ENCODE results near the gene PLXNA4.
"Not testable (repeated sequence)": the region's sequence is repeated elsewhere in the genome, so short reads cannot be mapped to it uniquely, and the experiment has no call there.

Gene PLXNA4

DNA sequence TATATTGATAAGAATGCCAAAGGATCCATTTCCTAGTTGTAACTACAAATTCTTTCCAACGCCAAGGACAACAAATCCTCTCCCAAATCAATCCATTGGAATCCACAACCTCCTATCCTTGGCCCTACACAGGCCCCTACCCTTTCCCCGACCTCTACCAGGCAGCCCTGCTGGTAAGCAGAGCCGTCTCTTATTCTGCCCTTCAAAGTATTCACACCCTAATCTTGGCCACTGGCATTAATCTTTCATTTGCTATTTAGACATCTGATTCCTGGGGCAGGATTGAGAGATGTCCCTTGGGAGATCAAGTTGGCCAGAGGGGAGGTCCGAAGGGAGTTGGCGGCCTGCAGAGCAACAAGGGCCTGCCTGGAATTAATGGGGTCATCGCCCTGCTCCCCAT, 161.4 kb downstream of the PLXNA4 start:
- no peak for DNase-seq (ENCODE audit: low read depth)

DNA sequence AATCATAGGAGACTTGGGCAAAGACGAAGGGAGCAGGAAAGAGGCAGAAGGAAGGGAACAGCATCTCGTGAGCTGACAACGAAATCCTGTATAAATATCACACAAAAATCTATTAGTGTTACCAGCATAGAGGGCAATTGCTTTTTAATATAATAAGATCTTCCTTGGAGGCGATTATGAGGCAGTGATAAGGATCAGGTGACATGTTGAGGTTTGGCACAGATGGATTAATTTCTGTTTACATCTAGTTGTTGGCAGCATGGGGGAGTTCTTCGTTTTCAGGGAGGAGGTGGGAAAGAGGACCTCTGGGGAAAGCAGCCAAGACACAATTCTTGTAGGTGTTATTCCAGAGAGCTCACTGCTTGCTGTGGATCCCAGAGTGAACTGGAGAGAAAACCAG, 163.8 kb downstream of the PLXNA4 start:
- no peak for DNase-seq (ENCODE audit: low read depth)

DNA sequence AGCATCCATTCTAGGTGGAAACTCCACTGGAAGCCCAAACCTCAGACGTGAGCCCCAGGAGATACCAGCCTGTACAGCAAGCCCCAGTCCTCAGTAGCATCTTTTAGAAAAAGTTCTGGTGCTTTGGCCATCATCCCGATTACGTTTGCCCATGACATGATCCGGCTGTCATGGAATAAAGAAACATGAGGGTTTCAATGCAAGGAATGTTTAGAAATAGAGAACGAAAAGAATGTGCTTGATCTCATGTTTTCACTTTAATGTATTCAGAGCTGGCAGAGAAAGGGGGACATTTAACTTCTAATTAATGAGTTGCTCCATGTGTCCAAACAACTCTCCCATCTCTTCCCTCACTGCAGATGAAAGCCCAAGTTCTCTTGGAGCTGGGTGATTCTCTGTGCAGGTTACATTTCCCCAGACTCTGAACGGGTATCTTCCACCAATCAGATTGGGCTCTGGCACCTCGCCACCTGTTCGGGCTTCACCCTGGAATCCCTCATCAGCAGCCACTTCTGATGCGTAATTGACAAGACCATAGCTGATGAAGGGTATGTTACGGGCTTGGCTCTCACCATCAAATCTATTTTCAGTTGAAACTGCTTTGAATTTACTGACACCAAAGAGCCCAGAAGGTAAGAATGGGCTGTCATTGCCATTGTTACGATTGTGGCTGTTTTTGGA, 165.3 kb downstream of the PLXNA4 start:
- DNase-seq (ENCODE audit: low read depth): no peak

DNA sequence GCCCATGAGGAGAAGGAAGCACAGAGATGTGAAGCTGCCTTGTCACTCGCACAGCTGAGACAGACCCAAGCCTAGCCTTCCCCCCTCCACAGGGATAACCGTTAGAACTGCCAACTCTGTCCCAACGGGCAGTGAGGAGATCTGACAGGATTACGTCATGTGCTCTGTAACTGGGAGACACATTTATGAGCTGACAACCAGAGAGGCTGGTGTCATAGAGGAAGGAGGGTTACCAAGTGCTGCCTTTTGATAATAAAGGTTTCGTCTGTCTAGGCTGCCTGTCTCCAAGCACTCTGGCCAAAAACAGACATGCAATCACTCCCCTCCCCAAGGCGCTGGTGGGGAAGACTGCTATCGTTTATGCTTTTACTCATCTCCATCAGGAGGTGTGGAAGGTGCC, 165.9 kb downstream of the PLXNA4 start:
- DNase-seq (ENCODE audit: low read depth): no peak

DNA sequence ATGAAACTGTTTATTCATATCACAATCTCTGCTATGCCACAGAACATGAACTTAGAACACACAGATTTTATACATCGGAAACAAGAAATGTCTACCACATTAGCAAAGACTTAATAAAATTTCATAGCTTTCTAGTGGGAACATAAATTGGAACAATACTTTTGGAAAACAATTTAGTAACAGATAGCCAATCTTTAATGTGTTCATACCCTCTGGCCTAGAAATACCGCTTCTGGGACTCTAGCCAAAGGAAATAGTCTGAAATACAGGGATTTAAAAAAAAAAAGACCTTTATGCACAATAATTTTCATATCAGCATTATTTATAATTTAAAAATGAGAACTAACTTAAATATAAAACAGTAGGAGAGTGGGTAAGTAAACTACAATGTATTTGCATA, 168.5 kb downstream of the PLXNA4 start:
- no peak for DNase-seq (ENCODE audit: low read depth)

DNA sequence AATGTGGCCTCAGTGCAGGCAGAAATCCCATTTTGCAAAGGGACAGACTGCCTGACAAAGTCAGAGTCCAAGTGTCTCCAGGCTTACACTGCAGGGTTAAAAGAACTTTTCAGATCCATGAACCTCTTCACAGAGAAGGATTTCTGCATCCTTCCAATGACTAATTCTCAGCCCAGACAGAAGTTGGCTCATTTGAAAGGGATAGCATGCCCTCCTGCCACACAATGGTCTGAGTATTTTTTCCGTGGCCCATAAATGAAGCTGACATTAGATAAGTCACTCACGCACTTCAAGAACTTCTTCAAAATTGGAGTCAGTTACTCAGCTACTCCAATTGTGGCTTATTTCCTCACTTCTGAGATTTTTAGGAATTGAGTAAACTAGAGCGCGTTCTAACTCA, 170.2 kb downstream of the PLXNA4 start:
- DNase-seq (ENCODE audit: low read depth): no peak

DNA sequence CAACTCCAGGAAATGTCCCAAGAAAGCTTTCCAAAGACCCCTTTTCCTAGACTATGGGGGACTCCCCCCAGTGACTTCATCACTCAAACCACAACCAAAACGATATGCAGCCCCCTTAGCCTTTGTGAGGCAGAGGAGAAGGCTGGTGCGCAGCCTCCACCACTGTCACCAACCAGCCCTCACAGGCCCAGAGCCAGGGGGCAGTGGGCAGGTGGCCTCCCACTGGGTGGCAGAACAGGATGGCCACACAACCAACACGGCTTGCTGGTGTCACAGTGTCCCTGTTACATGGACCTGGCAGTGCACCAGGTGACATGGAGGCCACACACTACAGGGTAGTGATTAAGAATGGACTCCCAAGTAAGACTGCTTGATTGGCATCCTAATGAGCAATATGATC, 172.0 kb downstream of the PLXNA4 start:
- DNase-seq (ENCODE audit: low read depth): no peak

DNA sequence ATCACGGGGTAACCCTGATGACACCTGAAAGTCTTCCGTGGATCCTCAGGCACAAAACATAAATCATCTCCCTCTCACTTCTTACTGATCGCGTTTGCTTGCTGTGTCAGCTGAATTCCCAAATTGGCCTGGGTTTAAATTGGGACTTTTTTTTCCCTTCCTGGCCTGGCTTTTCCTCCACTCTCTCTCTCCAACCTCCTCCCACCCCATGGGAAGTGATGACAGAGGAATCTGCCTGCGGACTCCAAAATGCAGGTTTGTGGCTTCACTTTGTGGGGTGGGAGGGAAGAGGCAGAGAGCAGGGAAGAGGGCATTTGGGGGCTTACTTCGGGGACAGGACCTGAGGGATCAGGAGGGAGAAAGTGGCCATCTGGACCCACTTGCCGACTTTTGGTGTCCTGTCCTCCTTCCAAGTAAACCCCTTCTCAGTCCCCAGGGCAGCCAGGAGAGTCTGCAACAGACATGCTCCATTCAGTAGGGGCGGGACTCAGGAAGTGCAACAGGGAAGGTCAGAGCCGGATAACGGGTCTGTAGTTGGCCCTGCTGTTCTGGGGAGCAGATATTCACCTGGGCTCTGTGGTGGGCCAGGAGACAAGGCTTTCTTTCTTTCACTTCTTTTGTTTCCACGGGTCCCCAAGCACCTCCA, 172.7 kb downstream of the PLXNA4 start:
- no peak for DNase-seq (ENCODE audit: low read depth)

DNA sequence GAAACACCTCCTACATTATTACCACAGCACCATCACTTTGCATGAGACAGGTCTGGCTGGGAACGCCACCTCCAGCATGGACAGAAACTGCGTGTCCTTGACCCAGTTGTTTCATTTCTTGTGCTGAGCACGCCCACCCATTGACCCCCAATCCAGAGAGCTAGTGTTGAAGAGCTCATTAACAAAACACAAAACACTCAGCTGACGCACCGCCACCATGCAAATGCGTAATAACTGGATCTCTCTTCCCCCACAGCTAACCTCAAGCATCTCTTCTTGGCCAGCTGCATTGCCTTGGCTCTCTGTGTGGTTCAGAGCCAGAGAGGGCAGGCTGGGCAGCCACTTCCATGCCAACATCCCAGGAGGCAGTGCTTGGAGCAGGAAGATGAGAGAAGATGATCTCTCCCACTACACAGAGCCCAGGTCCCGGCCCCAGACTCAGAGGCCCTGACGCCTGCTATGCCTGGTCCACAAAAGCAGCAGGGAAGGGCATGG, 173.5 kb downstream of the PLXNA4 start:
- no peak for DNase-seq (ENCODE audit: low read depth)

DNA sequence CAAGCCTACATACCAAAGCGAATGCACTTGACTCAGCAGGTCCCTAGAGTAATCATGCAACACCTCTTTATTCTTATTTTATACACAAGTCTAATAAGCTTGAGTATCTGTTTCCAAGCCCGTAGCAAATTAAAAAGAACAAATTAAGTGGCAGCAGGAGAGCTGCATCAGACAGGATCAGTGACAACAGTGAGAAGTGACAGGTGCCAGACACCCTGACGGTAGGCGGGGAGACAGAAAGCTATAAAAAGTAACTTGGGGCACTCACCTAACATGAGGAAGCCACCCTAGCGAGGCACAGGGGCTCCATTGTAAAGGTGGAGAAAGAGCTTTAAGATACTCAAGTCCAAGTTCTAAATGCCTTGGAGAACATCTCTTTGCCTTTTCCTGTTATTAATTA, 174.2 kb downstream of the PLXNA4 start:
- DNase-seq (ENCODE audit: low read depth): no peak

DNA sequence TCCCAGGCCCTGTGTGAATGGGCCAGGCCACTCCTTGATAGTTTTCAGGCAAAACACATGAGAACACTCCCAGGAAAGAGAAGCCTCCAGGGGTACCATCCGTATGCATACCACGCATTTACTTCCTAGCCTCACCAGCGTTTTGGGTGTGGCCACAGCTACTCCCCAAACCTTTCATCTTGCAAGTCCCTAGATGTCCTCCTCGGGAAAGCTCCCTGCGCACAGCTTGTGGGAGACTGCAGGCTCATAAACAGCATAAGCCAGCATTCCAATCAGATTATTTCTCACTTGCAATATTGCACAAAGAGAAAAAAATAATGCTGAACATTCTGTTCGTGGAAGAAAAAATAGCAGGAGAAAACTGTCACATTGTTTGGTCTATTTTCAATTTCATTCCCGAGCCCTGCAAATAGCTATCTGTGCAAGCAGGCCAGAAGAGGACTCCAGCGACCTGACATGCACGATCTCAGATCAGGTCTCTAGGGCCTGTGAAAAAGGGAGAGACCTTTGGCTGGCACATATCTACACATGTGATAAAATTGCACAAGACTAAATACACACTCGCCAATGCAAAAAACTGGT, 175.6 kb downstream of the PLXNA4 start:
- DNase-seq (ENCODE audit: low read depth): no peak

DNA sequence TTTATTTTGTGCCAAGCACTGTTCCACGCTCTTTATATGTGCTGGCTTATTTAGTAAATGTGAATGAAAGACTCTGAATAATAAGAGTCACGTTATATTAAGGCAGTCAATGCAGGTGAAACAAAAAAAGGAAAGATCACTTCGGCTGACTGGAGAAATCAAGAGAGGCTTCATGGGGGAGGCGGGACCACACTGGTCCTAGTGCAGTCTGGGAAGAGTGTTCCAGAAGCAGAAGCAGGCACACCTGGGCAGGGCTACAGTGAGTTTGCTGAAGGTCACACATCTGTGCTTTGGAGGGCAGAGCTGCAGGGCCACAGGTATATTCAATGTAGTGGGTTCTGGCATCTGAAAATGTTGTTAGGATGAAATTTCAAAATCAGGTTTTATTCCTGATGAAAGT, 176.9 kb downstream of the PLXNA4 start:
- no peak for DNase-seq (ENCODE audit: low read depth)

DNA sequence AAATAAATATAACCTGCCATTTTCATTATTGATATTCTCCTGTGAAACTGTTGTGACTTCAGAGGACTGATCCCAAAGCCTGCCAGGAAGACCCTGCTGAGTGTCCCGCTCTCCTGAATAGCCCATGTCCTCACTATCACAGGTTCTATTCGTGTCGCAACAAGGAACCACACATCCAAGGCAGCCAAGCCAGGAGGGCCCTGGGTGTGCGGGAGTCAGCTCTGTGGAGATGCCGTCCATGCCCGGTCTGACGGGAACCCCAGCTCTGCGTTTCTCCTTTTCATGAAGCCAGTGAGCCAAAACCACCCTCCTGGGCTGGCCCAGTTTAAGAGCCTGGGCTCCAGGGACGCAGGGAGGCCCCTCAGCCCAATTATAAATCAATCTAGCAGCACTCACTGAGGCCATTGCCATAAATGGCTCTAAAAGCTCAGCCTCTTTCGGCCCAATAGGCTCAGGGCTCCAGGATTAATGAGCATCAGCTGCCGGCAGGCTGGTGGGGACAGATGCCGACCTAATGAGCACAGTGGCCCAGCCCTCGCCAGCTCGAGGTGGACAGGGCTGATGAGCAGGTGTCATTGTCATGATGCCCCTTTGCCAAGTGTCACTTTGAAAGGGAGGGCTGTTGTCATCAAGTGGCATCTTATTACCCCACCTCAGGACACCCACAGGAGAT, 177.9 kb downstream of the PLXNA4 start:
- DNase-seq (ENCODE audit: low read depth): no peak

DNA sequence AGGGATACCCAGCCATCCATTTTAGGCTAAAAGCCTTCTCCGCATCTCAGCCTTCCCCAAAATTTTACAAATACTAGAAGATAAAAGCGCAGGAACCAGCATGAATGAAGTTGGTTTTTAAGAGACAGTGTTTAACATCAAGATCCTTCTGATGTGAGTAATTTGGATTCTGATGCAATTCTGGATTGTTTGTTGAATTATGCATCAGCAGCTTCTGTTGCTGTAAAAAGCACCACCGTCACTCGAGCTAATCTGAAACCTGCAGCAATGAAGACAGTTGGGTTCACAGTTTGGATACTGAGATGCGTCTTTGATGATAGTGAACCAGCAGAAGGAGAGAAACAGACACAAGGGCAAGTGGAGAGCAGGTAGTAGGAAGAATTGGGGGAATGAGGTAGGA, 179.2 kb downstream of the PLXNA4 start:
- no peak for DNase-seq (ENCODE audit: low read depth)

DNA sequence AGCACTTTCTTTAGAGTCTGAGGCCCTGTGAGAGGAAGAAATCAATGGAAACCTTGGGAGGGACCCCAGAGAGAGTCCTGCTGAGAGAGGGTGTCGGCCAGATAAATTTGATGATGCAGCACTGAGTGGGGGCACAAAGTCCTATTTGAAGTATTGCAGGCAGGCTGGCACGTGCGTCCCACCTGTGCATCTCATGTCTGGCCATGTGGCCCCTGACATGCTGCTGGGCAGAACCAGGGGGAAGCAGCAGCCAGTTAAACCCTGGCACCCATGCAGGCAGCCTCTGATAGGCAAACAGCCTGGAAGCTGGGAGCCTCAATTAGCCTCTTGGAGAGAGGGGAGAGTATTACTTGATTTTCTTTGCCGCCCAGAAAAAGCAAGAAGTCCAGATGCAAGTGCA, 180.9 kb downstream of the PLXNA4 start:
- no peak for DNase-seq (ENCODE audit: low read depth)

DNA sequence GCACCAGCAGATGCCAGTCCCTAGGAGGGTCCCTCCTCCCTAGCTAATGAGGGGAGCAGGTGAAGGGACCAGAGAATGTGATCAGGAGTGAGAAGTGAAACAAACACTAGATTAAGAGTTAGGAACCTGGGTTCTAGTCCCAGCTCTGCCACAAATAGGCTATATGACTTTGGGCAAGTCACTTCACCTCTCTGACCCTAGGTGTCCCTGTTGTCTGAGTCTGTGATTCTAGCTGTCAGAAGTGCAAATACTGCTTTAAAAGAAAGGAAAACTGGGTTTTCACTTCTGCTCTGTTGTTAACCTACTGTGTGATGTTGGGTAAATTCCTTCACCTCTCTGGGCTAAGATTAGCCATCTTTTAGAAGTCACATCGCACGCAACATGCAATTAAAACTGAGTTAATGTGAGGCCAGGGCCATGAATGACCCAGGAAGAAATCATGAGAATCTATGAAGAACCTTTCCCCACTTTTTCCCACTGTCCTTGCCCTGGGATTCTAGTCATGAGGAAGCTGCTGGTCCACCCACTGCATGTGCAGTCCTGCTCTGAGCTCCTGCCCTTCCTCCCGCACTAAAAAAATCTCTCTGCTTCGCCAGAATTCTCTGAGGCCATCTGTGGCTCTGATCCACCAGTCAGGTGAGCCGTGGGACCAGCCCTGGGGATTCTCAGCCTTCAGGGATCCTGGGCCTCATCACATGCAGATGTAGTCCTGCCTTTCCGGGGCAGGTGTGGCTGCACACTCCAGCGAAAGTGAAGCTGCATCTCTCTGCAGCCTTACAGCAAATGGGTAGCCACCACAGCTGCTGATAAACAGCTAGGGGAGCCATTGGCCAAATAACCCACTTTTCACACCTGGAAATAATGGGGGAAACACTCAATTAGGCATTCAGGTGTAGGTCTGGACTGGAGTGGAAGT, 181.7 kb downstream of the PLXNA4 start:
- DNase-seq (ENCODE audit: low read depth): no peak

DNA sequence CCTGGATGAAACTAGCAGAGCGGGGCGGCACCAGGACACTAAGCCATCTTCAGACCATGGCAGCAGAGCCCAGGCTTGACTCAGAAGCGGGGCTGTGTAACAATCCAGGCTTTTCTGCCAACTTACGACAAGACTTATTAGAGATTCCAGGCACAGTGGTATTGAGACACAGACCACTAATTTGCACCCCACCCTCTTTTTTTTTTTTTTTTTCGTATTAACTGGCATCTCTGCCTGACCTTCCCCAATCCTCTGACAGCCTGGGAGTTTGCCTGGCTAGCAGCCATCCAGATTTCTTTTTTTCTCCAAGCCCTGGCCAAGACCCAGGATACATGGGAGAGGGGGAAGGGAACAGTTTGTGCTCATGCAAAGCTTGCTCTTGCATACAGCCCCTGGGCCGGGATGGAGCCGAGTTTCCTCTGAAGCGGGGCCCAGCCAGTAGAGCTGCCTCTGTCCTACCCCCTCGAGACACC, 182.4 kb downstream of the PLXNA4 start:
- DNase-seq (ENCODE audit: low read depth): no peak

DNA sequence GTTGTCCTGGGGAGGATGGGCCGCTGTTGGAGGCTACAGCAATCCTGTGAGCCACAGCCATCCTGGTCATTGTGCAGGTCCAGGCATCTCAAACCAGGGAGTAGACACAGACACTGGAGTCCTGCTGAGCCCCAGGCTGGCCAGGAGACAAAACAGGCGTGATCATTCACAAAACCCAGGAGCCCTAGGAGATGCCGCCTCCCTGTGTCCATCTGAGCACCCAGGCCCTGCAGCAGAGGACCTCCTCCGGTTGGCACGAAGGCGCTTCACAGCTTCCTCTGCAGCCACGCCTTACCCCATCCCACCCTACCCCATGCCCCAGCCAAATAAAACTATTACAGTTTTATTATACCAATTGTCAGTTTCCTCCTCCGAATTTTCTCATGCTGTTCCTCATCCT, 183.6 kb downstream of the PLXNA4 start:
- no peak for DNase-seq (ENCODE audit: low read depth)

DNA sequence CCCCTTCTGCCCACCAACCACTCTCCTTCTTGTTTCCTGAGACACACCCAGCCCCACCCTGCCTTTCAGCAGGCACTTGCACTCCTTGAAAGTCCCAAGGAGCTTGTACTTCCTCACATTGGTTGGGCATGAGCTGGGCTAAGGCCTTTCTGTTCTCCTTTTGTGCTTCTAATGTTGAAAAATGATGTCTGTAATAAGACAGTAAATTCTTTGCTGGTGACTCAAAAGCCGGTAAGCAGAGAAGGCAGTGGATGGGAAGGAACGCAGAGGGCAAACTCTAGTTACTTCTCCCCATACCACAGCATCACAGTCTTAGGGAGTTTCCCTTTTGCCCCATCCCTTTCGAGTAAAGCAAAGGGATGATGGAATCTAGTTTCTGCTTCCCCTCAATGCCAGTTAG, 185.6 kb downstream of the PLXNA4 start:
- DNase-seq (ENCODE audit: low read depth): no peak

DNA sequence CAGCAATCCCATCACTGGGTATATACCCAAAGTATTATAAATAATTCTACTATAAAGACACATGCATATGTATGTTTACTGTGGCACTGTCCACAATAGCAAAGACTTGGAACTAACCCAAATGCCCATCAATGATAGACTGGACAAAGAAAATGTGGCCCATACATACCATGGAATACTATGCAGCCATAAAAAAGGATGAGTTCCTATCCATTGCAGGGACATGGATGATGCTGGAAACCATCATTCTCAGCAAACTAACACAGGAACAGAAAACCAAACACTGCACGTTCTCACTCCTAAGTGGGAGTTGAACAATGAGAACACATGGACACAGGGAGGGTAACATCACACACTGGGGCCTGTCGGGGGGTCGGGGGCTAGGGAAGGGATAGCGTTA, 186.2 kb downstream of the PLXNA4 start:
- DNase-seq (ENCODE audit: low read depth): not testable (repeated sequence)

DNA sequence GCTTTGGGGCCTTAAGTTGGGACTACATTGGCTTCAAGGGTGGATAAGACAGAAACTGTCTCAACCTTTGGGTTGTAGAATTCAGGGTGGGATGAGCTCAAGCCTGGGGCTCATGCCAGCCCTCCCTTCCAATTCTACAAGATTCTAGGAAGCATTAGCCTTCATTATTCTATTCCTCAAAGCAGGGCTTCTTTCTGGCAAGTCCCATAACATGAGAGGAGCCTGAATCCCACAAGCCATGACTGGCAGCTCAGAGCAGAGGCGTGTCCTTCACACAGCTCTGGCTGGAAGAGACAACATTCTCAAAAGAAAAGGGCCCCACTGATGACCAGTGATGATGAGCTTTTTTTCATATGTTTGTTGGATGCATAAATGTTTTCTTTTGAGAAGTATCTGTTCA, 187.6 kb downstream of the PLXNA4 start:
- DNase-seq (ENCODE audit: low read depth): no peak

DNA sequence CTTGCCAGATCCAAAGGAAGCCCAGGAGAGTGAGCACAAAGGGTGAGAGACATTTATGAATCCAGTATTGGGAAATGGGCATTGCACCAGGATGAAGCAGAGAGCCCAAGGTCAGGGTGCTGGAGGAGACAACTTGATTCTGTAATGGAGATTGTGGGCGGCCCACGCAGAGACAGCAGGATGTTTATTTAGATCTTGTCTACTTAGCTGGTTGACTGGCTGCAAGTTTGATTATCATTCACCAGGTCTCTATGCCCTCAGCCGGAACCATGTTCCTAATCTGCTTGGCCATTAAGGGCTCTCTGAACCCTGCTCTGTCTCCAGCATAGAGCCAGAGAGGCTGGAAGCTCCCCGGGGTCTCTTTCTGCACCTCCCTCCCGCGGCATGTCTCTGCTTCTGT, 188.7 kb downstream of the PLXNA4 start:
- DNase-seq (ENCODE audit: low read depth): no peak
